IMR-90 (cell line): ENCODE measurements around the gene CRACR2B. TPM values are rescaled to one million over a fixed set of nuclear protein-coding genes. Genes with fewer than 3 reads are reported as not detected.

ENCODE experiments used
- ATAC-seq: fragments of 200-7000 bp; cut with Tn5 transposase; 2 replicates; pipeline ENCODE4 v1.9.1; 2020; ENCODE audit warnings: low read depth, mild to moderate bottlenecking, moderate library complexity
- BruUV-seq: library from RNA; stranded (reverse); fragments of 400-500 nt; replicated peaks from 2 replicates; lab custom pipeline; 2021; lab: Mats Ljungman, UMichigan
- CTCF ChIA-PET: fragments of 300-600 bp; formaldehyde crosslinking; extraction: SDS; loops from one replicate; lab custom pipeline; 2021; ENCODE audit warnings: antibody characterized with exemption; lab: Yijun Ruan, JAX
- POLR2A ChIA-PET: fragments of 300-600 bp; sonication (Branson Sonifier 250); formaldehyde crosslinking; loops from one replicate; lab custom pipeline; 2022; ENCODE audit warnings: antibody characterized with exemption; ENCODE audit not compliant: unreplicated experiment; lab: Charles Lee
- DNase-seq: peaks from one replicate; pipeline ENCODE4 v3.0.0; 2013
- H2AFZ ChIP-seq: replicated peaks from 2 replicates; pipeline ENCODE3; 2013; ENCODE audit warnings: low read length, mild to moderate bottlenecking; ENCODE audit not compliant: poor library complexity
- H2AK5ac ChIP-seq: 2 replicates; pipeline ENCODE4 v1.6.1; 2013; ENCODE audit warnings: low read depth, low read length, inconsistent platforms
- H2AK9ac ChIP-seq: replicated peaks from 2 replicates; pipeline ENCODE3; 2013; ENCODE audit warnings: mild to moderate bottlenecking, low read depth, low read length, moderate library complexity; ENCODE audit not compliant: poor library complexity
- H2BK120ac ChIP-seq: 2 replicates; pipeline ENCODE4 v1.6.1; 2013; ENCODE audit warnings: low read depth, low read length, inconsistent platforms
- H2BK15ac ChIP-seq: 3 replicates; pipeline ENCODE4 v1.6.1; 2013; ENCODE audit warnings: low read depth, low read length, inconsistent platforms
- H2BK20ac ChIP-seq: 2 replicates; pipeline ENCODE4 v1.6.1; 2013; ENCODE audit warnings: low read depth, mild to moderate bottlenecking, inconsistent platforms, low read length, moderate library complexity
- H2BK5ac ChIP-seq: 2 replicates; pipeline ENCODE4 v1.6.1; 2013; ENCODE audit warnings: mild to moderate bottlenecking, low read depth, low read length, inconsistent platforms; ENCODE audit not compliant: poor library complexity, severe bottlenecking
- H3K14ac ChIP-seq: replicated peaks from 2 replicates; pipeline ENCODE4 v1.6.1; 2013; ENCODE audit warnings: low read depth, low read length, inconsistent platforms
- H3K18ac ChIP-seq: 2 replicates; pipeline ENCODE4 v1.6.1; 2013; ENCODE audit warnings: low read depth, low read length, control low read depth
- H3K23ac ChIP-seq: 2 replicates; pipeline ENCODE4 v1.6.1; 2013; ENCODE audit warnings: low read depth, low read length, inconsistent platforms
- H3K27ac ChIP-seq: 2 replicates; pipeline ENCODE4 v1.5.1; 2013; ENCODE audit warnings: mild to moderate bottlenecking, control low read depth, low read length; ENCODE audit not compliant: insufficient read depth
- H3K27me3 ChIP-seq: 2 replicates; pipeline ENCODE4 v1.6.1; 2013; ENCODE audit warnings: low read length; ENCODE audit not compliant: control insufficient read depth, insufficient read depth
- H3K36me3 ChIP-seq: 2 replicates; pipeline ENCODE4 v1.6.1; 2013; ENCODE audit warnings: low read length, mixed read lengths; ENCODE audit not compliant: control insufficient read depth, insufficient read depth
- H3K4ac ChIP-seq: 2 replicates; pipeline ENCODE4 v1.6.1; 2013; ENCODE audit warnings: low read depth, low read length, inconsistent platforms
- H3K4me1 ChIP-seq: 2 replicates; pipeline ENCODE4 v1.6.1; 2013; ENCODE audit warnings: low read length, mixed read lengths; ENCODE audit not compliant: control insufficient read depth, insufficient read depth
- H3K4me2 ChIP-seq: 2 replicates; pipeline ENCODE4 v1.6.1; 2013; ENCODE audit warnings: low read depth, mild to moderate bottlenecking, control low read depth, low read length, moderate library complexity
- H3K4me3 ChIP-seq: 2 replicates; pipeline ENCODE4 v1.5.1; 2013; ENCODE audit warnings: low read depth, mild to moderate bottlenecking, control low read depth, low read length, moderate library complexity; ENCODE audit not compliant: insufficient read depth
- H3K56ac ChIP-seq: 2 replicates; pipeline ENCODE4 v1.6.1; 2013; ENCODE audit warnings: low read length, inconsistent platforms; ENCODE audit not compliant: insufficient read depth; ENCODE audit errors: extremely low read depth
- H3K79me1 ChIP-seq, 2 experiments: 2 replicates each; pipeline ENCODE4 v1.6.1; 2013; ENCODE audit warnings: low read length in 2 of 2, inconsistent platforms in 1 of 2, low read depth in 1 of 2
- H3K9ac ChIP-seq: 2 replicates; pipeline ENCODE4 v1.6.1; 2013; ENCODE audit warnings: low read depth, low read length, control low read depth
- H3K9me1 ChIP-seq: 2 replicates; pipeline ENCODE4 v1.6.1; 2013; ENCODE audit warnings: low read length, inconsistent platforms; ENCODE audit not compliant: insufficient read depth
- H3K9me3 ChIP-seq: 2 replicates; pipeline ENCODE4 v1.6.1; 2013; ENCODE audit warnings: low read length; ENCODE audit not compliant: control insufficient read depth, insufficient read depth
- H4K20me1 ChIP-seq: 2 replicates; pipeline ENCODE4 v1.6.1; 2013; ENCODE audit warnings: low read length, inconsistent platforms; ENCODE audit not compliant: insufficient read depth
- H4K5ac ChIP-seq: 2 replicates; pipeline ENCODE4 v1.6.1; 2013; ENCODE audit warnings: mild to moderate bottlenecking, low read depth, low read length, control low read depth
- H4K8ac ChIP-seq, 2 experiments: 2 replicates each; pipeline ENCODE4 v1.6.1; 2013; ENCODE audit warnings: low read depth in 2 of 2, low read length in 2 of 2, control low read depth in 1 of 2, inconsistent platforms in 1 of 2
- H4K91ac ChIP-seq: 2 replicates; pipeline ENCODE4 v1.6.1; 2013; ENCODE audit warnings: low read depth, low read length, inconsistent platforms; ENCODE audit not compliant: insufficient read depth
- MAZ ChIP-seq: IDR thresholded peaks from 2 replicates; pipeline ENCODE4 v1.6.1; 2012; ENCODE audit warnings: low read depth, mild to moderate bottlenecking, low read length, improper control_type of control experiment, moderate library complexity, borderline replicate concordance
- RCOR1 ChIP-seq: IDR thresholded peaks from 2 replicates; pipeline ENCODE4 v1.6.1; 2012; ENCODE audit warnings: mild to moderate bottlenecking, low read length, improper control_type of control experiment; ENCODE audit not compliant: insufficient replicate concordance
- WGBS, 2 experiments: methylation state at CpG; one replicate each; pipeline versions ENCODE4 v1.1.5 to v1.1.7; 2013; ENCODE audit warnings: missing lambda C conversion rate in 2 of 2; ENCODE audit not compliant: insufficient read length in 1 of 2; ENCODE audit errors: extremely low coverage in 2 of 2; 5-methylcytosine and 5-hydroxymethylcytosine counted together
- dilution Hi-C: fragments of 300-500 bp; cut with HindIII; formaldehyde crosslinking; loops from one replicate; pipeline ENCODE4 v1.14.3; 2018; ENCODE audit warnings: low sequenced_read_pairs; ENCODE audit not compliant: unreplicated experiment
- in situ Hi-C: fragments of 300-500 bp; cut with MboI; formaldehyde crosslinking; loops from 3 replicates; pipeline ENCODE4 v1.14.3; 2019; ENCODE audit warnings: low sequenced_read_pairs, inconsistent platforms, mixed read lengths
- intact Hi-C: fragments of 100-400 bp; cut with micrococcal nuclease; formaldehyde crosslinking; loops from 2 replicates; pipeline ENCODE4 v1.10.0; 2022
- polyA plus RNA-seq, 3 experiments: library from polyadenylated mRNA; depleted of rRNA; stranded (reverse); fragments of >200 nt; gene quantifications; 2 replicates each; pipeline ENCODE4 v1.2.3, GENCODE V29; 2012; ENCODE audit warnings: low replicate concordance in 1 of 3
- total RNA-seq: library from RNA; depleted of rRNA; stranded (reverse); fragments of >200 nt; gene quantifications from 2 replicates; pipeline ENCODE4 v1.2.3, GENCODE V29; 2012

Gene CRACR2B
- total and polyA plus RNA-seq, 2 of the 4 experiments (the other 2 are of a cell fraction): 0.54 to 2.5 TPM

DNA sequence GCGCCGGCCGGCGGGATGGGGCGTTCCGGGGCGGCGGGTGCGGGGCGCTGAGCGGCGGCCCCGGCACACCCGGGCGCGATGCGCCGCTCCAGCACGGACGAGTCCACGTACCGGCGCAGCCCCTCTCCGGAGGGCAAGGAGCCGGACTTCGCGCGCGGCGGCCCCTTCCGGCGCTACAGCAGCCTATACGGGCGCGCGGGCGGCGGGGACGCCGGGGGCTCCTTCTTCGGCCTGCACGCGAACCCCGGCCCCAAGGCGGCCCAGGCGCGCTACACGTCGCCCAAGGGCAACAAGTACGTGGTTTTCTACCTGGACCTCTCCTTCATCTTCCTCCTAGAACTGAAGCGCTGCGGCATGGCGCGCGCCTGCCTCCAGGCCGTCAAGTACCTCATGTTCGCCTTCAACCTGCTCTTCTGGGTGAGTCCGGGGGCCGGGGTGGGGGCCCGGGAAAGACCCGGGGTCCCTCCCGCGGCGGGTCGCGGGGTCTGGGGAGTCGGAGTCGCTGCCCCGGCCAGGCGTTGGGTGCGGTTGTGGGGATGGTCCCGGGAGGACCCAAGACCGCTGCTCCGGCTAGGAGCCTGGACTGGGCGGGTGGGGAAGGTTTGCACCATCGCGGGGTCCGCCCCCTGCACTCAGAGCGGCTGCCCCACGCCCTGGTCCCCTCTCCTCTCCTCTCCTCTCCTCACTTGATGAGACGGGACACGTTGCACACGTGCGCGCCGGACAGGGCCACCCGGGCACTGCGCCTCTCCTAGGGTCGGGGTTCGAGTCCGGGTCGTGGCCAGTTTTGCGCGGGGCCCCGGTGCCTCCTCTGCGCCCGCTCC, 22.4 kb downstream of the CRACR2B start:
- H4K8ac ChIP-seq: no peak overlapping the region
- CTCF ChIA-PET: no interaction called here
- POLR2A ChIA-PET: no interaction called here
- H3K4me2 ChIP-seq: peak overlapping the region; percentile 74
- dilution Hi-C loops: no loop called here
- no peak overlapping the region for H3K56ac ChIP-seq
- H2BK20ac ChIP-seq: no peak overlapping the region
- H4K91ac ChIP-seq: no peak overlapping the region
- 21% methylated on average over 75 of the region's 97 CpGs; no CpG with 5 or more reads in 1 of the 2 experiments for WGBS, 2 experiments
- H2BK5ac ChIP-seq: no peak overlapping the region
- H2AK9ac ChIP-seq: peak overlapping the region; percentile 70
- H4K5ac ChIP-seq: no peak overlapping the region
- in situ Hi-C loops: no loop called here
- H2AFZ ChIP-seq: peak overlapping the region; percentile 77
- BruUV-seq: no TSS peak
- 0 out of 2 replicates have a peak, but pooled peaks have one; percentile 1 for TF ChIP-seq MAZ
- no peak for TF ChIP-seq RCOR1
- H3K36me3 ChIP-seq: peaks cover 6% of the 10 kb centered on the region; the same call in 1 of the 2 replicates
- peaks cover 33% of the 10 kb centered on the region for H3K4me1 ChIP-seq
- no peak overlapping the region for H2BK15ac ChIP-seq
- peak overlapping the region; percentile 50; the same call in 1 of the 2 replicates for H3K9ac ChIP-seq
- H4K20me1 ChIP-seq: peaks cover 61% of the 10 kb centered on the region
- H3K4me3 ChIP-seq: peak overlapping the region; percentile 53
- no peak overlapping the region for H2BK120ac ChIP-seq
- no peak for DNase-seq
- H3K79me1 ChIP-seq: peaks cover 20 to 85% of the 10 kb centered on the region in 2 experiments
- no peak overlapping the region for H3K4ac ChIP-seq
- ATAC-seq: peak; percentile 27
- intact Hi-C loops: loop anchor here (10.0 kb wide), 1 partner anchor 205 kb away; no protein-coding TSS in a partner anchor
- no peak overlapping the region for H3K18ac ChIP-seq
- no peaks in the 10 kb centered on the region for H3K27me3 ChIP-seq
- no peak overlapping the region for H3K23ac ChIP-seq
- no peak overlapping the region for H3K14ac ChIP-seq
- peaks cover 8% of the 10 kb centered on the region; the same call in 1 of the 2 replicates for H3K9me1 ChIP-seq
- no peak overlapping the region for H3K27ac ChIP-seq
- no peaks in the 10 kb centered on the region for H3K9me3 ChIP-seq
- no peak overlapping the region for H2AK5ac ChIP-seq
